AG09309 (cell line): ENCODE measurements around the gene MAN1C1.

Source experiments
- DNase-seq: peaks from one replicate; pipeline ENCODE4 v3.0.0-alpha.2; 2010; ENCODE audit warnings: low read depth
- H3K4me3 ChIP-seq: 2 replicates; pipeline ENCODE4 v1.5.1; 2011; ENCODE audit warnings: mild to moderate bottlenecking, low read depth, low read length, moderate library complexity; ENCODE audit not compliant: control insufficient read depth
- TF ChIP-seq, protein P1 (sequence below): IDR thresholded peaks from 2 replicates; pipeline ENCODE4 v1.5.1; 2011; ENCODE audit warnings: mild to moderate bottlenecking, low read depth, low read length, inconsistent platforms; ENCODE audit not compliant: insufficient read depth, control insufficient read depth; ENCODE audit errors: missing control alignments

The MAN1C1 gene

DNA sequence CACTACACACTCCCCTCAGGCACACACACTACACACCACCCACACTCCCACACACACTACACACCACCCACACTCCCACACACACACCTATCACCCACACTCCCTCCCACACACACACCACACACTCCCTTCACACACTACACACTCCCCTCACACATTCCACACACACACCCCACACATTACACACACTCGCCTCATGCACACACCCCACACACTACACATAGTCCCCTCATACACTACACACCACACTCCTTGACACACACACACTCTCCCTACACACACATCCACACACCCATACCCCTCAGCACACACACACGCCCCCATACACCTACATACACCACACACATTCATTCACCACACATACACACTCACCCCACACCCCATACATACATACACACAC is 152.4 kb downstream of the MAN1C1 start:
- TF ChIP-seq, protein P1, sequence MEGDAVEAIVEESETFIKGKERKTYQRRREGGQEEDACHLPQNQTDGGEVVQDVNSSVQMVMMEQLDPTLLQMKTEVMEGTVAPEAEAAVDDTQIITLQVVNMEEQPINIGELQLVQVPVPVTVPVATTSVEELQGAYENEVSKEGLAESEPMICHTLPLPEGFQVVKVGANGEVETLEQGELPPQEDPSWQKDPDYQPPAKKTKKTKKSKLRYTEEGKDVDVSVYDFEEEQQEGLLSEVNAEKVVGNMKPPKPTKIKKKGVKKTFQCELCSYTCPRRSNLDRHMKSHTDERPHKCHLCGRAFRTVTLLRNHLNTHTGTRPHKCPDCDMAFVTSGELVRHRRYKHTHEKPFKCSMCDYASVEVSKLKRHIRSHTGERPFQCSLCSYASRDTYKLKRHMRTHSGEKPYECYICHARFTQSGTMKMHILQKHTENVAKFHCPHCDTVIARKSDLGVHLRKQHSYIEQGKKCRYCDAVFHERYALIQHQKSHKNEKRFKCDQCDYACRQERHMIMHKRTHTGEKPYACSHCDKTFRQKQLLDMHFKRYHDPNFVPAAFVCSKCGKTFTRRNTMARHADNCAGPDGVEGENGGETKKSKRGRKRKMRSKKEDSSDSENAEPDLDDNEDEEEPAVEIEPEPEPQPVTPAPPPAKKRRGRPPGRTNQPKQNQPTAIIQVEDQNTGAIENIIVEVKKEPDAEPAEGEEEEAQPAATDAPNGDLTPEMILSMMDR: no peak
- no peak overlapping the region for H3K4me3 ChIP-seq
- DNase-seq: no peak

DNA sequence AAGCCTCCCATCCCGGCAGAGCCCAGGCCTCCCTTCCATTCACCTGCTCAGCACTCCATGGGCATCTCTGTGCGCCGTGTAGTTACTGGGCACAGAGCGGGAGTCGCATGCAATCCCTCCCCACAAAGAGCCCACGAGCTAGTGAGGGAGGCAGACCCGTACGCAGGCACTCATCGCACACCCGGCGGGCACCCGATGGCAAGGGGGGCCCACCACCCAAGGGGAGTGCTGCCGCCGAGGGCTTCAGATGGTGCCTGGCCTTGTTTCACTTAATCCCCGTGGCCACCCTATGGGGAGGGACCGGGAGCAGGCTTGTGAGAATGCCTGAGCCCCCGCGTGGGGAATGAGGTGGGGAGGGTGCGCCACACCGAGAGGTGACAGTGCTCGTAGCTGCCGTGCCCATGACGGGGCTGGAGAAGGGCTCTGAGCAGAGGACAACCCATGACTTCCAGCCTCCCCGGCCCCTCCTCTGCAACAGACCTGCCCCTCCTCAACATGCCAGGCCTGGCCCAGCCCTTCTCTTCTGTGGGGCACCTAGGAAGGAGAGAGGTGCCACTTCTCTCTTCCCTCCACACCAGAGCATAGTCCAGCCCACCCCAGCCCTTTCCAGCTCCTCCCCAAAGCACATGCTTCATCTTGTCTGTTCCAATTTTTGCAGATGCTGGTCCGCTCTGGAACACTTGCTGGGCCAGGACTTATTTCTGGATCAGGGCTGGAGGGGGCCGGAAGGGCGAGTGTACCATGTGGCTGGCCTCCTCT is 153.2 kb downstream of the MAN1C1 start:
- TF ChIP-seq, protein P1: no peak
- DNase-seq: no peak
- H3K4me3 ChIP-seq: no peak overlapping the region

DNA sequence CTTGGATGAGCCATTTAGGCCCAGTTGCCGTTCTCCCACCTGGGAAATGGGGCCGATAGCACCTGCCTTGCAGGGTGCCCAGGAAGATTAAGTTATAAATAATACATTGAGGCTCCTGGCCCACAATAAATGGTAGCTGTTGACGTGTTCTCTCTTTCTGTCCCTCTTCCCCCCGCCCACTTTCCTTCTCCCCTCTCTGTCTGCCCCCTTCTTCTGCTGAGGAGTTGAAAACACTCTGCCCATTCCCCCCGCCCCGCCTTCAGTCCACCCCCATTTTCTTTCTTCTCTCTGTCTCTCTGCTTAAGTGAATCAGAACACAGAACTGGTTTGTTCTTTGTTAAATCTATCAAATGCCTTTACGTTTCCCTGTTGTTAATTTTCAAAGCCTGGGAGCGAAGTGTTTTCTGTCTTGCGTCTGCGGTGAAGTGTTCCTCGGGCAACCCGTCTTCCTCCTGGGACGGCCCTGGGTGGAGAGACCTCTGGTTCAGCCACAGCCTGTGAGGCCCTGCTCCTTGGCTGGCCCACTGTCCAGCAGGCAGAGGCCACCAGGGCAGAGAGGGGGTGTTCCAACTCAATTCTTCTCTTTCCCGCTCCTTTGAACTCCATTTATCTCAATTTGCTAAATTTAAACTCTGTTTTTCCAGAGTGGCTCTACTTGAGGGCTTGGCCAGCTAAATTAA is 154.1 kb downstream of the MAN1C1 start:
- no peak overlapping the region for H3K4me3 ChIP-seq
- no peak for DNase-seq
- TF ChIP-seq, protein P1: no peak

DNA sequence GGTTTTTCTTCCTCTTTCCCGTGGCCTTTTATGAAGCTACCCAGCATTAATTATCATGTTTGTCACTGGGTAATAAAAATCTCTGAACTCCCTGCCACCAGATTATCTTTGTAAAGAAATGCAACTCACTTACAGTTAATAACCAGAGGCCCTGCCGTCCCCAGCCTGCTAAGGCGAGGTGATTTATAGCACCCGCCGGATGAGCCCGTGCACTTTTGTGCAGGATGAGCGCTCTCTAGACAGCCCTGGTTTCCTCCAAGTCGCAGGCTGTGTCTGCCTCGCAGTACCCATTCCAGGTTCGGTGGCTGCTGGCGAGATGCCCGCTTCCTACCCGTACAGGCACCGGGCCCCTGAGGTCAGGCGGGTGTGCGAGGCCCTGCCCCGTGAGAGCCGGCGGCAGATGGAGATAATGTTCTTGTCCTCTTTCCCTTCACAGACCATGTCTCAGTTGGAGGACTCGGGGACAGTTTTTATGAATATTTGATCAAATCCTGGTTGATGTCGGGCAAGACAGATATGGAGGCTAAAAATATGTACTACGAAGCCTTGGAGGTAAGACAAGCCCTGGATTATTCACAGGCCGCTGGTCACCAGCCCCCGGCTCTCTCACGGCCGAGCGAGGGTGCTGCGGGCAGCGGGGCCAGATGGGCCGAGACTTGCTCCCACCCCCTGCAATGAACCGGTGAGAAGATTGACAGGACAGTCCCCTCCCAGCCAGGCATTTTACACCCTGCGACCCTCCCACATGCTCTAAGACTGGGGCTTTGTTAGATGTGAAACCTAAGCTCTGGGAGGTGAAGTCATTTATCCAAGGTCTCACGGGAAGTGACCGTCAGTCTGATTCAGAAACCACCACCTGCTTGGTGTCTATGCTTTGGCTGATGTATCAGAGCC is 154.9 kb downstream of the MAN1C1 start:
- no peak for DNase-seq
- no peak overlapping the region for H3K4me3 ChIP-seq
- TF ChIP-seq, protein P1: no peak

DNA sequence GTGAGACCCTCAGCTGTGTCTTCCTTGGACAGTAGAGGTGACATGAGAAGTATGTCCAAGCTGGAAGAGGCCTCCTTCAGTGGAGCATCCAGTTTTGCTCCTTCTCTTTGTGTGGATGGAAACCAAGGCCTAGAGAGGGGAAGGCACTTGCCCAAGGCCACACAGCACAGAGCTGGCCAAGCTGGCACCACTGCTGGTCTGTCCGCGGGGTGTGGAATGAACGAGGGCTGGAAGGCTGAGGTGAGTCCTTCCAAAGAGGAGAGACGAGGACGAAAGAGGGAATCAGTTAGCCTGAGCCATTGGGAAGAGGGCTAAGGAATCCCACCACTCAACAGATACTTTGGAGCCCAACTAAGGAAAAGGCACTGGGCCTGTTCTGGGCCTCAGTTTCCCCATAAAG is 155.6 kb downstream of the MAN1C1 start:
- no peak overlapping the region for H3K4me3 ChIP-seq
- DNase-seq: no peak
- TF ChIP-seq, protein P1: no peak

DNA sequence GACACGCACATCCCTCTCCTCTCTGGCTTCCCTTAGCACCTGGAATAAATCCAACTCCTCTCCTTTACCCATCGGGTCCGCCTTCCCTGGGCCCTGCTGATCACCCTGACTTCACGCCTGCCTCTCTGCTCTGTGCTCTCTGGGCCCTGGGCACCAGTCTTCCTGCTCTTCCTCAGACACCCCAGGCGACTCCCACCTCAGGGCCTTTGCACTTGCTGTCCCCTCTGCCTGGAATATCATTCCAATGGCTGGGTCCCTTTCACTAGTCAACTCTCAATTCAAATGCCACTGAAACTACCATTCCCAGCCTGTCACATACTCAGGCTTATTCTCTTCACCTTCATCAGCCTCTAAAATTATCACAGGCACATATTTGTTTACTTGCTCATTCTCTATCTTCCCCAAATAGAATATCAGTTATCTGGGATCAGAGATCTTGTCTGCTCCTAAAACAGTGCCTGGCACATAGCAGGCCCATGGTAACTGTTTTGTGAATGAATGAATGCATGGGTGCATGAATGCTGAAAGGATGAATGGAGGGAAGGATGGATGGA is 156.2 kb downstream of the MAN1C1 start:
- no peak for DNase-seq
- TF ChIP-seq, protein P1: no peak
- no peak overlapping the region for H3K4me3 ChIP-seq
